PFSK-1 (cell line): ENCODE results near the gene GNAZ.

ENCODE experiments used
- FOXP2 ChIP-seq: optimal IDR thresholded peaks from 2 replicates; pipeline ENCODE3; 2011; ENCODE audit warnings: borderline replicate concordance, control low read depth, inconsistent platforms; ENCODE audit not compliant: insufficient read depth; ENCODE audit errors: extremely low read length, extremely low read depth
- POLR2AphosphoS5 ChIP-seq: IDR thresholded peaks from 2 replicates; pipeline ENCODE4 v1.6.1; 2012; ENCODE audit warnings: low read depth, mild to moderate bottlenecking, control low read depth, low read length, moderate library complexity
- SIN3A ChIP-seq: IDR thresholded peaks from 2 replicates; pipeline ENCODE4 v1.6.1; 2012; ENCODE audit warnings: mild to moderate bottlenecking, low read length, moderate library complexity, borderline replicate concordance; ENCODE audit not compliant: insufficient read depth
- TAF1 ChIP-seq: IDR thresholded peaks from 2 replicates; pipeline ENCODE4 v1.6.1; 2012; ENCODE audit warnings: low read length, control low read depth, borderline replicate concordance; ENCODE audit not compliant: insufficient read depth
- TF ChIP-seq, protein P1 (sequence below), 2 experiments: IDR thresholded peaks; 2 replicates each; pipeline versions ENCODE4 v1.6.1 to v1.8.0; 2011 to 2012; ENCODE audit warnings: low read depth in 2 of 2, low read length in 2 of 2, control low read depth in 1 of 2, inconsistent platforms in 1 of 2, mild to moderate bottlenecking in 1 of 2, moderate library complexity in 1 of 2; ENCODE audit not compliant: insufficient read depth in 1 of 2

The GNAZ gene

DNA sequence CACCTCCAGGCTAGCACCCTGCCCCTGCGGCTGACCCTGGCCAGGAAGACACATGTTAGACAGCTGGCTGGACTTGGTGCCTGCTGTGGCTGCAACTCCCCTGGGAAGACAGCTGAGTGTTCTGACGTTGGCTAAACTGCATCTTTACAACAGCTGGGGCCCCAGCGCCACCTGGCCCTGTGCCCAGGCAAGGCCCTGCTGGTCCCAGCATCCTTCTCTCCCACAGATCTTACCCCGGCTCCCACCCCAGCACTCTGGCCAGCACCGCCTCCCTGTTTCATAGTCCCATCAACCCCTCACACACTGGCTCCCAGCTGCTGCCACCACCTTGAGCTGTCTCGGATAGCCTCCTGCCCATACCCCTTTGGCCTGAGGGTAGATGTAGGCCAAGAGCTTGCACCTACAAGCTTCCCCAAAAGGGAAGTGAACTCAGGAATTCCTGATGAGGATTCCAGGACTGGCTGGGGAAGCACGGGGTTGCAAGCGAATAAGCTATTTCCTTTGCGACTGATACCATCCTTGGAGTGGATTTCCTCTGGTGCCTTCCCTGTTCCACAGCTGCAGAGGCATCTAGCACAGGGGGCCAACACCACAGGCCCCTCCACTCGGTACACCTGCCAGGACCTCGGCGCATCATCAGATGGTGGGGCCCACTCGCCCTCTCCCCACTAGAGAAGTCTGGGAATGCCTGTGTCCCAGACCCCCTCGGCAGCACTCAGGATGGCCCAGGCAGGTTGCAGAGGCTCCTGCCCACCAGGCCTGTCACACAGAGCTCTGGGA is 42.9 kb downstream of the GNAZ start:
- TF ChIP-seq POLR2AphosphoS5, result no peak
- TF ChIP-seq, protein P1, sequence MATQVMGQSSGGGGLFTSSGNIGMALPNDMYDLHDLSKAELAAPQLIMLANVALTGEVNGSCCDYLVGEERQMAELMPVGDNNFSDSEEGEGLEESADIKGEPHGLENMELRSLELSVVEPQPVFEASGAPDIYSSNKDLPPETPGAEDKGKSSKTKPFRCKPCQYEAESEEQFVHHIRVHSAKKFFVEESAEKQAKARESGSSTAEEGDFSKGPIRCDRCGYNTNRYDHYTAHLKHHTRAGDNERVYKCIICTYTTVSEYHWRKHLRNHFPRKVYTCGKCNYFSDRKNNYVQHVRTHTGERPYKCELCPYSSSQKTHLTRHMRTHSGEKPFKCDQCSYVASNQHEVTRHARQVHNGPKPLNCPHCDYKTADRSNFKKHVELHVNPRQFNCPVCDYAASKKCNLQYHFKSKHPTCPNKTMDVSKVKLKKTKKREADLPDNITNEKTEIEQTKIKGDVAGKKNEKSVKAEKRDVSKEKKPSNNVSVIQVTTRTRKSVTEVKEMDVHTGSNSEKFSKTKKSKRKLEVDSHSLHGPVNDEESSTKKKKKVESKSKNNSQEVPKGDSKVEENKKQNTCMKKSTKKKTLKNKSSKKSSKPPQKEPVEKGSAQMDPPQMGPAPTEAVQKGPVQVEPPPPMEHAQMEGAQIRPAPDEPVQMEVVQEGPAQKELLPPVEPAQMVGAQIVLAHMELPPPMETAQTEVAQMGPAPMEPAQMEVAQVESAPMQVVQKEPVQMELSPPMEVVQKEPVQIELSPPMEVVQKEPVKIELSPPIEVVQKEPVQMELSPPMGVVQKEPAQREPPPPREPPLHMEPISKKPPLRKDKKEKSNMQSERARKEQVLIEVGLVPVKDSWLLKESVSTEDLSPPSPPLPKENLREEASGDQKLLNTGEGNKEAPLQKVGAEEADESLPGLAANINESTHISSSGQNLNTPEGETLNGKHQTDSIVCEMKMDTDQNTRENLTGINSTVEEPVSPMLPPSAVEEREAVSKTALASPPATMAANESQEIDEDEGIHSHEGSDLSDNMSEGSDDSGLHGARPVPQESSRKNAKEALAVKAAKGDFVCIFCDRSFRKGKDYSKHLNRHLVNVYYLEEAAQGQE (IDR thresholded peaks at IDR 0.05; ENCODE audit: insufficient read depth in 1 of 2, low read depth in 2 of 2, low read length in 2 of 2), result no peak
- TF ChIP-seq FOXP2, result no peak
- TF ChIP-seq TAF1, result no peak
- no peak for TF ChIP-seq SIN3A

DNA sequence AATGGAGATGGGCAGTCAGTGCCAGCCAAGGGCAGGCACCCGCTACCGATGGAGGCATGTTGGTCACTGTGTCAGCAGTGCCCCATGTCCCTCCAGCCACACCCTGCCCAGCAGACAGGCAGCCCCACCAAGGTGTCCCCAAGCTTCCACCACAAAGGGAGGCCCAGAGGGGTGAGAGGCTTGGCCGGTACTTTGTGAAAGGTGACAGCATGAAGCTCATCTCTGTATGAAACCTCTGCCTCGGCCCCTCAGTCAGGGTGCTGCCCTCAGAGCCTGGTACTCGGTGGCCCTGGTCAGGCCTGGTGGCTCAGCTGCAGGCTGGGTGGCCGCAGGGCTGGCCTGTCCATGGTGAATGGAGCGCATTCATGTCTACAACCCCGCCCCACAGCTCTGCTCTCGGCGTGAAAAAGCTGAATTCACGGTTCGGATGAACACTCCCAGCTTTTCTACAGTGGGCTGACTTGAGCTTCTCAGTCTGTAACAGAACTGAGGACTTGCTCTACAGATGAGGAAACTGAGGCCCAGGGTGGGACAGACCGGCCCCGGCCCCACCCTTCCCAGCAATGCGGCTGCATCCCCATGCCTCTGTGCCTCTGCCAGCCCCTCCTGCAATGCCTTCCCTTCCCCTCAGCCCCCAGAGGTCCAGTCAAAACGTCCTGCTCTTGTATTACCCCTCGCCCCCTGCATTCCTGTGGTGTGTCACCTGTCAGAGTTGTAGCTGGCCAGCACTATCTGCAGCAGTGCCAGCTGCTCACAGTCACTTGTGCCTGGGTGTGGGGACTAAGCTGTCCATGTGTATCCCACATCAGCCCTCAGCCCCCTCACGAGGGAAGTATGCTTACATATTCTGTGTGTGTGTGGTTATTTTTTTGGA is 43.8 kb downstream of the GNAZ start:
- TF ChIP-seq POLR2AphosphoS5 (no peak), FOXP2 (no peak), SIN3A (no peak), TAF1 (no peak)
- TF ChIP-seq, protein P1 (IDR thresholded peaks at IDR 0.05; ENCODE audit: insufficient read depth in 1 of 2, low read depth in 2 of 2, low read length in 2 of 2), result no peak

DNA sequence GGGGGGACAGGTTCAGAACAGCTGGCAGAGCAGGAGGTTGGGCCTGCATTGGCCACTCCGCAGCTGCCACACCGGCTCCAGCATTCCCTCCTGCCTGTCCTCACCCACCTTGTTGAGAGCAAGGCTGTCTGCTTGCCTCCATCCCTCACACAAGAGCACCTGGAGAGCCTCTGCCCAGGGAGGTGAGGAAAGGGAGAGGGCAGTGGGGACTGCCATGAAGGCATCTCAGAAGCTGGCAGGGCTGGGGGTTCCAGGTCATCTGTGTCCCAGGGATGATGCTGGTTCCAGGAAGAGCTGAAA is 44.4 kb downstream of the GNAZ start:
- TF ChIP-seq, protein P1 (IDR thresholded peaks at IDR 0.05; ENCODE audit: insufficient read depth in 1 of 2, low read depth in 2 of 2, low read length in 2 of 2), result no peak
- TF ChIP-seq FOXP2 (no peak), SIN3A (no peak), TAF1 (no peak), POLR2AphosphoS5 (no peak)

DNA sequence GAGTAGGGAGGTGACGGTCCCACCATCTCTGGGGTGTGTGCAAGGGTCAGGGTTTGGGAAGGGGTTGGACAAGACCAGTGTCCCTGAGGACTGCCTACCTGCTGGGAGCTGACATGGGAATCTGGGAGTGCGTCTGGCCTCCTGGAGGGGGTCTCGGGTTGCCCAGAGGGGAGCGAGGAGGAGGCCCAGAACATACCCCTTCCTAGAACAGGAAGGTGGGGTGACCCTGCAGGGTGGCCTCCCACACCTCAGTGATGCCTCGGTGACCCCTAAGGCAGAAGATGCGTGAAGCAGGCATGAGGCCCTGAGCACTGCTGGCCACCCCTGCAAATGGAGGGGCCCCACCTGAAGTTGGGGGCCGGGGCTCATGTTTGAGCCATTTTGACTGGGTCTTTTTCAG is 45.0 kb downstream of the GNAZ start:
- TF ChIP-seq SIN3A (no peak), FOXP2 (no peak), TAF1 (no peak), POLR2AphosphoS5 (no peak)
- TF ChIP-seq, protein P1 (IDR thresholded peaks at IDR 0.05; ENCODE audit: insufficient read depth in 1 of 2, low read depth in 2 of 2, low read length in 2 of 2), result no peak
